ENCODE results near the gene ABI3BP. TPM values are rescaled to one million over a fixed set of nuclear protein-coding genes. Genes with fewer than 3 reads are reported as not detected.

ABI3BP gene
- total RNA-seq, 4 donors from 2014 or later, result 12.3 to 57.8 (median 22.0) TPM

GRCh38 chr3:100912976-100913545 is 80.2 kb downstream of the ABI3BP start:
- intact Hi-C loops (cut with DNase I; ENCODE audit: low total_unique reads), result no loop called here
- H3K4me3 ChIP-seq (ENCODE audit: low read depth, poor library complexity, severe bottlenecking), result no peak overlapping the region
- no peak for DNase-seq (ENCODE audit: low spot score in 2 of 2)
- TF ChIP-seq POLR2A (IDR thresholded peaks at IDR 0.05) (no peak), CTCF (IDR thresholded peaks at IDR 0.05) (no peak)
- 86 to 90% methylated on average over 4 of the region's 4 CpGs for WGBS, 2 donors

- intact Hi-C loops (cut with DNase I; ENCODE audit: low total_unique reads), result no loop called here
- DNase-seq (ENCODE audit: low spot score in 2 of 2), result no peak
- no peak for TF ChIP-seq CTCF (IDR thresholded peaks at IDR 0.05)
- TF ChIP-seq POLR2A (IDR thresholded peaks at IDR 0.05), result no peak
- H3K4me3 ChIP-seq (ENCODE audit: low read depth, poor library complexity, severe bottlenecking), result no peak overlapping the region
- WGBS, 2 donors, result 92 to 100% methylated on average over 6 of the region's 6 CpGs
Observed at GRCh38 chr3:100912571-100912970, 80.7 kb downstream of the ABI3BP start.

GRCh38 chr3:100911956-100912355 is 81.3 kb downstream of the ABI3BP start:
- TF ChIP-seq CTCF (IDR thresholded peaks at IDR 0.05) (no peak), POLR2A (IDR thresholded peaks at IDR 0.05) (no peak)
- WGBS, 2 donors, result 84 to 91% methylated on average over 6 of the region's 6 CpGs
- H3K4me3 ChIP-seq (ENCODE audit: low read depth, poor library complexity, severe bottlenecking), result no peak overlapping the region
- intact Hi-C loops (cut with DNase I; ENCODE audit: low total_unique reads), result no loop called here
- DNase-seq (ENCODE audit: low spot score in 2 of 2), result no peak

- intact Hi-C loops (cut with DNase I; ENCODE audit: low total_unique reads), result no loop called here
- WGBS, 2 donors, result 73 to 77% methylated on average over 2 of the region's 2 CpGs
- H3K4me3 ChIP-seq (ENCODE audit: low read depth, poor library complexity, severe bottlenecking), result no peak overlapping the region
- TF ChIP-seq CTCF (IDR thresholded peaks at IDR 0.05), result no peak
- TF ChIP-seq POLR2A (IDR thresholded peaks at IDR 0.05), result no peak
- no peak for DNase-seq (ENCODE audit: low spot score in 2 of 2)
Observed at GRCh38 chr3:100910986-100911385, 82.2 kb downstream of the ABI3BP start.

GRCh38 chr3:100902572-100902971 is 90.6 kb downstream of the ABI3BP start:
- intact Hi-C loops (cut with DNase I; ENCODE audit: low total_unique reads), result no loop called here
- WGBS, 2 donors, result 60 to 63% methylated on average over 5 of the region's 5 CpGs

More at GRCh38 chr3:100902572-100902971, 90.6 kb downstream of the ABI3BP start:
- DNase-seq (ENCODE audit: low spot score in 2 of 2), result no peak
- TF ChIP-seq POLR2A (IDR thresholded peaks at IDR 0.05) (no peak), CTCF (IDR thresholded peaks at IDR 0.05) (no peak)
- H3K4me3 ChIP-seq (ENCODE audit: low read depth, poor library complexity, severe bottlenecking), result no peak overlapping the region
